Smooth muscle cell (in vitro differentiated cells): ENCODE data around the gene CLEC4F. TPM values are rescaled to one million over a fixed set of nuclear protein-coding genes. Genes with fewer than 3 reads are reported as not detected.

ENCODE experiments used
- DNase-seq: peaks from one replicate; lab custom pipeline; 2025; ENCODE audit not compliant: unreplicated experiment; lab: John Stamatoyannopoulos, UW
- H2AFZ ChIP-seq: fragments of 200-600 bp; sonication (generic); 2 replicates; pipeline ENCODE4 v1.6.0; 2016; ENCODE audit warnings: antibody characterized with exemption, low read depth, mild to moderate bottlenecking
- H3F3A ChIP-seq: fragments of 200-600 bp; sonication (generic); 2 replicates; pipeline ENCODE4 v1.6.0; 2017; ENCODE audit warnings: antibody characterized with exemption, low read depth
- H3K27ac ChIP-seq: fragments of 200-600 bp; sonication (generic); 2 replicates; pipeline ENCODE4 v1.5.1; 2016; ENCODE audit warnings: low read depth, mild to moderate bottlenecking
- H3K27me3 ChIP-seq: fragments of 200-600 bp; sonication (generic); 2 replicates; pipeline ENCODE4 v1.6.1; 2016; ENCODE audit warnings: low read depth, mild to moderate bottlenecking
- H3K36me3 ChIP-seq: fragments of 200-600 bp; sonication (generic); 2 replicates; pipeline ENCODE4 v1.5.1; 2016; ENCODE audit warnings: low read depth
- H3K4me1 ChIP-seq: fragments of 200-600 bp; sonication (generic); 2 replicates; pipeline ENCODE4 v1.5.1; 2016; ENCODE audit warnings: low read depth
- H3K4me2 ChIP-seq: fragments of 200-600 bp; sonication (generic); 2 replicates; pipeline ENCODE4 v1.6.0; 2016; ENCODE audit warnings: mild to moderate bottlenecking
- H3K4me3 ChIP-seq: fragments of 200-600 bp; sonication (generic); 2 replicates; pipeline ENCODE4 v1.5.1; 2016; ENCODE audit warnings: mild to moderate bottlenecking
- H3K79me2 ChIP-seq: fragments of 200-600 bp; sonication (generic); 2 replicates; pipeline ENCODE4 v1.6.0; 2016; ENCODE audit warnings: low read depth, mild to moderate bottlenecking
- H3K9ac ChIP-seq: fragments of 200-600 bp; sonication (generic); 2 replicates; pipeline ENCODE4 v1.6.0; 2016; ENCODE audit warnings: low read depth
- H3K9me3 ChIP-seq: fragments of 200-600 bp; sonication (generic); replicated peaks from 2 replicates; pipeline ENCODE4 v1.5.1; 2016; ENCODE audit warnings: low read depth
- H4K20me1 ChIP-seq: fragments of 200-600 bp; sonication (generic); 2 replicates; pipeline ENCODE4 v1.6.0; 2016; ENCODE audit warnings: low read depth
- WGBS: methylation state at CpG from one replicate; pipeline ENCODE4 v1.1.7; 2016; ENCODE audit warnings: low lambda C conversion rate; 5-methylcytosine and 5-hydroxymethylcytosine counted together
- polyA plus RNA-seq: library from polyadenylated mRNA; unstranded; fragments of >200 nt; fragmentation: Nextera tagmentation; extraction: Ambion mirVana; gene quantifications from 2 replicates; pipeline ENCODE4 v1.2.1, GENCODE V29; 2016
- total RNA-seq: library from RNA; depleted of rRNA; stranded (reverse); fragments of >200 nt; gene quantifications from 2 replicates; pipeline ENCODE4 v1.2.3, GENCODE V29; 2014
- TF ChIP-seq, protein P1 (sequence below): fragments of 200-600 bp; sonication (generic); IDR thresholded peaks from 2 replicates; pipeline ENCODE4 v1.5.1; 2017; ENCODE audit warnings: borderline replicate concordance, mild to moderate bottlenecking, antibody characterized with exemption; ENCODE audit not compliant: insufficient read depth, poor library complexity, severe bottlenecking

CLEC4F gene, protein sequence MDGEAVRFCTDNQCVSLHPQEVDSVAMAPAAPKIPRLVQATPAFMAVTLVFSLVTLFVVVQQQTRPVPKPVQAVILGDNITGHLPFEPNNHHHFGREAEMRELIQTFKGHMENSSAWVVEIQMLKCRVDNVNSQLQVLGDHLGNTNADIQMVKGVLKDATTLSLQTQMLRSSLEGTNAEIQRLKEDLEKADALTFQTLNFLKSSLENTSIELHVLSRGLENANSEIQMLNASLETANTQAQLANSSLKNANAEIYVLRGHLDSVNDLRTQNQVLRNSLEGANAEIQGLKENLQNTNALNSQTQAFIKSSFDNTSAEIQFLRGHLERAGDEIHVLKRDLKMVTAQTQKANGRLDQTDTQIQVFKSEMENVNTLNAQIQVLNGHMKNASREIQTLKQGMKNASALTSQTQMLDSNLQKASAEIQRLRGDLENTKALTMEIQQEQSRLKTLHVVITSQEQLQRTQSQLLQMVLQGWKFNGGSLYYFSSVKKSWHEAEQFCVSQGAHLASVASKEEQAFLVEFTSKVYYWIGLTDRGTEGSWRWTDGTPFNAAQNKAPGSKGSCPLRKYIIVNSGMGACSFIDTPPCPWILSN
- total RNA-seq (not detected in 2 replicates), polyA plus RNA-seq (not detected in 2 replicates)

DNA sequence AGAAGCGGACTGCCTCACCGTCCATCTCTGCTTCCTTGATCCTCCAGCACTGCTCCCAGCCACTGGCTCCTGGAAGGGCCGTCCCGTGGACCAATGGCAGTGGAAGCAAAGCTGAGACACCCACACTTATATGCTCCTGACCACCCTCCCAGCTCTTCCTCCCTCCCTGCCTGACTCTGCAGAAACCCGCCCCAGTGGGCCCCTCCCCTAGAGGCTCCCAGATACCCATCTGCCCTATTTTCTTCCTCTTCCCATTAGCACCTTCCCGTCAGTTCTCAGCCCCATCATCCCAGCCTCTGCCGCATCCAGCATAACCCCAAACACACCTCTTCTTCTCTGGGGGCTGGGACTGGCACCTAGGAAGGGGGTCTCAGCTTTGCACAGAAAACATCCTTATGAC is at the start of gene CLEC4F:
CLEC4F (minus strand) TSS at position 101 of the 400 bp plus-strand sequence; CDS start at position 25, 76 bp downstream.
- Histone ChIP-seq H2AFZ (no peak within 1 kb of the TSS), H3F3A (no peaks in the 10 kb centered on the region), H3K4me1 (no peaks in the 10 kb centered on the region), H3K27me3 (peaks cover 42% of the 10 kb centered on the region), H3K9me3 (no peaks in the 10 kb centered on the region), H3K79me2 (no peaks in the 10 kb centered on the region), H3K4me2 (no peak within 1 kb of the TSS), H3K36me3 (no peaks in the 10 kb centered on the region), H3K9ac (no peak within 1 kb of the TSS), H3K4me3 (no peak within 1 kb of the TSS), H3K27ac (no peak within 1 kb of the TSS), H4K20me1 (no peaks in the 10 kb centered on the region)
- TF ChIP-seq, protein P1, sequence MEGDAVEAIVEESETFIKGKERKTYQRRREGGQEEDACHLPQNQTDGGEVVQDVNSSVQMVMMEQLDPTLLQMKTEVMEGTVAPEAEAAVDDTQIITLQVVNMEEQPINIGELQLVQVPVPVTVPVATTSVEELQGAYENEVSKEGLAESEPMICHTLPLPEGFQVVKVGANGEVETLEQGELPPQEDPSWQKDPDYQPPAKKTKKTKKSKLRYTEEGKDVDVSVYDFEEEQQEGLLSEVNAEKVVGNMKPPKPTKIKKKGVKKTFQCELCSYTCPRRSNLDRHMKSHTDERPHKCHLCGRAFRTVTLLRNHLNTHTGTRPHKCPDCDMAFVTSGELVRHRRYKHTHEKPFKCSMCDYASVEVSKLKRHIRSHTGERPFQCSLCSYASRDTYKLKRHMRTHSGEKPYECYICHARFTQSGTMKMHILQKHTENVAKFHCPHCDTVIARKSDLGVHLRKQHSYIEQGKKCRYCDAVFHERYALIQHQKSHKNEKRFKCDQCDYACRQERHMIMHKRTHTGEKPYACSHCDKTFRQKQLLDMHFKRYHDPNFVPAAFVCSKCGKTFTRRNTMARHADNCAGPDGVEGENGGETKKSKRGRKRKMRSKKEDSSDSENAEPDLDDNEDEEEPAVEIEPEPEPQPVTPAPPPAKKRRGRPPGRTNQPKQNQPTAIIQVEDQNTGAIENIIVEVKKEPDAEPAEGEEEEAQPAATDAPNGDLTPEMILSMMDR: no peak
- 58% methylated on average over 7 of the region's 7 CpGs for WGBS
- no peak for DNase-seq

DNA sequence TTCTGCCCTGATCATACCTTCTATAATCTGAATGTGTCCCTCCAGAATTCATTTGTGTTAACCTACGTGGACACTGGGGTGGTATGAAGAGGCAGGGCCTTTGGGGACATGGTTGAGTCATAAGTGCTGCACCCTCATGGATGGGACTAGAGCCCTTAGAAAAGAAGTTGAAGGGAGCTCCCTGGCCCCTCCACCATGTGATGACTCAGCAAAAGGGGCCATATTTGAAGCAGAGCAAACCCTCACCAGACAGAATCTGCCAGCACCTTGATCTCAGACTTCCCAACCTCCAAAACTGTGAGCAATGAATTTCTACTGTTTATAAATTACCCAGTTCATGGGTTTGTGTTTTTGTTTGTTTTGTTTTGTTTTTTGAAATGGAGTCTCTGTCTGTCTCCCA is 48.6 kb upstream of the CLEC4F start:
- H3K27ac ChIP-seq: no peak overlapping the region
- 88% methylated on average over 1 of the region's 1 CpG for WGBS

DNA sequence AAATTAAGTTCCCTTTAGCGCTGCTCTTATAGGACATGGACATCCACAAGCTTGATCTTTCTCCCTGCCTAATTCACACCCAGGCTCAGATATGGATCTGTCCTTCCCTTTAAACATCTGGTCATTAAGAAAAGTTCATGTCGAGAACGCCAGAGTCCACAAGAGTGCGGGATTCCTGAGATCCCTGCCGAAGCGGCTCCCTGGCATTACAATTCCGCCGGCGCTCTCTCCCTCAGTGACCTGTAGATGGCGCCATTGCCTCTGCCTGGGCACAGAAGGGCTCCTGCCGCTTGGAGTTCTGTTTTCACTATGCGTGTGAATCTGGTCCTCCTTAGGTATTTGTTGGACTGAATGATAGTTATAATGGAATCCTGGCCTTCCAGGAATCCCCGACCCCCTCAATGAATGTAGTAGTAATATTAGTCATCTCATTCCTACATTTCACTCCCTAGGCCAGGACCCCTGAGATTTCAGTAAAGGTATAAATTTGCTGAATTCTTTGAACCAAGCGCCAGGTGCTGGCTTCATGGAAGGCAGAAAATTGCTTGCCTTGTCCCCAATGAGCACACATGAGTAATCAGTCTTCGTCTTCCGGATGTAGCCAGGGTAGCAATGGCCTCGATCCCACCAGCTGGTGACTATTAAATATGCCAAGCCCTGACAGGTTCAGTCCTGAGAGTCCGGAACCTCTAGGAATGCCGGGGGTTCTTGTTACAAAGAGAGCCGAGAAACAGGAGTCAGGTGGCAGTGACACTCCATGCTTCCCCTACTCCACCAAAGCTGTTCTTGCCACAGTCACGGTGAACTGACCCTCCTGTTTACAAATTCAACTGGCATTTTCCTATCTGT is 41.6 kb upstream of the CLEC4F start:
- 27% methylated on average over 21 of the region's 21 CpGs for WGBS

More for the DNA sequence above, 48.6 kb upstream of the CLEC4F start:
- Histone ChIP-seq H3K79me2 (no peaks in the 10 kb centered on the region), H3K27me3 (peaks cover 61% of the 10 kb centered on the region), H3K9me3 (no peaks in the 10 kb centered on the region), H3K4me1 (no peaks in the 10 kb centered on the region), H3K9ac (no peak overlapping the region), H3K4me2 (no peak overlapping the region), H4K20me1 (no peaks in the 10 kb centered on the region), H2AFZ (no peak overlapping the region), H3K4me3 (no peak overlapping the region), H3F3A (no peaks in the 10 kb centered on the region), H3K36me3 (no peaks in the 10 kb centered on the region)
- no peak for DNase-seq
- TF ChIP-seq, protein P1: no peak

More for the DNA sequence above, 41.6 kb upstream of the CLEC4F start:
- H3K4me1 ChIP-seq: no peaks in the 10 kb centered on the region
- no peak overlapping the region for H3K27ac ChIP-seq
- TF ChIP-seq, protein P1: peak; percentile 95
- no peaks in the 10 kb centered on the region for H3F3A ChIP-seq
- no peak overlapping the region for H3K4me3 ChIP-seq
- no peaks in the 10 kb centered on the region for H4K20me1 ChIP-seq
- H3K4me2 ChIP-seq: peak overlapping the region; percentile 54
- peaks cover 97% of the 10 kb centered on the region for H3K27me3 ChIP-seq
- H3K9ac ChIP-seq: no peak overlapping the region
- H3K36me3 ChIP-seq: no peaks in the 10 kb centered on the region
- H2AFZ ChIP-seq: no peak overlapping the region
- no peaks in the 10 kb centered on the region for H3K9me3 ChIP-seq
- H3K79me2 ChIP-seq: no peaks in the 10 kb centered on the region
- peak; percentile 49 for DNase-seq
